ENCODE results near the gene SV2C.
"Not testable (repeated sequence)": the region's sequence is repeated elsewhere in the genome, so short reads cannot be mapped to it uniquely, and the experiment has no call there.

SV2C gene

GRCh38 chr5:76082772-76083554, at the start of gene SV2C:
SV2C (plus strand) TSS chr5:76083383; CDS start chr5:76131751, 48,368 bp downstream.
- DNase-seq (ENCODE audit: low read depth), result peak; percentile 3

- DNase-seq (ENCODE audit: low read depth), result not testable (repeated sequence)
Observed at GRCh38 chr5:76037736-76038151, 45.4 kb upstream of the SV2C start.

- no peak for DNase-seq (ENCODE audit: low read depth)
Observed at GRCh38 chr5:76038212-76038611, 45.0 kb upstream of the SV2C start.

- no peak for DNase-seq (ENCODE audit: low read depth)
Observed at GRCh38 chr5:76040806-76041205, 42.4 kb upstream of the SV2C start.

GRCh38 chr5:76041863-76042262, 41.3 kb upstream of the SV2C start:
- no peak for DNase-seq (ENCODE audit: low read depth)

GRCh38 chr5:76046741-76047140, 36.4 kb upstream of the SV2C start:
- no peak for DNase-seq (ENCODE audit: low read depth)

- DNase-seq (ENCODE audit: low read depth), result no peak
Observed at GRCh38 chr5:76050134-76050533, 33.0 kb upstream of the SV2C start.

- DNase-seq (ENCODE audit: low read depth), result no peak
Observed at GRCh38 chr5:76062502-76063041, 20.6 kb upstream of the SV2C start.

- no peak for DNase-seq (ENCODE audit: low read depth)
Observed at GRCh38 chr5:76065258-76065657, 17.9 kb upstream of the SV2C start.

GRCh38 chr5:76069061-76069735, 14.0 kb upstream of the SV2C start:
- no peak for DNase-seq (ENCODE audit: low read depth)

GRCh38 chr5:76074487-76075065, 8.6 kb upstream of the SV2C start:
- no peak for DNase-seq (ENCODE audit: low read depth)

- DNase-seq (ENCODE audit: low read depth), result no peak
Observed at GRCh38 chr5:76081811-76082771, 1.1 kb upstream of the SV2C start.

- DNase-seq (ENCODE audit: low read depth), result no peak
Observed at GRCh38 chr5:76083555-76084495, 642 bp downstream of the SV2C start.

- no peak for DNase-seq (ENCODE audit: low read depth)
Observed at GRCh38 chr5:76084496-76085242, 1.5 kb downstream of the SV2C start.

- DNase-seq (ENCODE audit: low read depth), result no peak
Observed at GRCh38 chr5:76085243-76085579, 2.0 kb downstream of the SV2C start.

- no peak for DNase-seq (ENCODE audit: low read depth)
Observed at GRCh38 chr5:76086095-76086494, 2.9 kb downstream of the SV2C start.

- not testable (repeated sequence) for DNase-seq (ENCODE audit: low read depth)
Observed at GRCh38 chr5:76089156-76089555, 6.0 kb downstream of the SV2C start.

- no peak for DNase-seq (ENCODE audit: low read depth)
Observed at GRCh38 chr5:76091351-76091750, 8.2 kb downstream of the SV2C start.

- no peak for DNase-seq (ENCODE audit: low read depth)
Observed at GRCh38 chr5:76099286-76099702, 16.1 kb downstream of the SV2C start.

GRCh38 chr5:76099756-76100155, 16.6 kb downstream of the SV2C start:
- DNase-seq (ENCODE audit: low read depth), result no peak
